ENCODE results near the gene KLHL13. TPM values are rescaled to one million over a fixed set of nuclear protein-coding genes. Genes with fewer than 3 reads are reported as not detected.

The KLHL13 gene
- polyA plus RNA-seq, 2 donors, result 1.6 to 3.0 TPM

GRCh38 chrX:117998171-117998570, 118.4 kb downstream of the KLHL13 start:
- H3K27me3 ChIP-seq (ENCODE audit: control insufficient read depth in 1 of 2, insufficient read depth in 2 of 2, low read length in 2 of 2), result no peaks in the 10 kb centered on the region
- no peaks in the 10 kb centered on the region for H3K9me3 ChIP-seq (ENCODE audit: control insufficient read depth in 2 of 2, insufficient read depth in 1 of 2, low read depth in 1 of 2, low read length in 1 of 2)
- no peak overlapping the region for H3K4me3 ChIP-seq (ENCODE audit: low read depth in 1 of 2, low read length in 2 of 2)
- WGBS, 2 donors, result 84 to 97% methylated on average over 2 of the region's 2 CpGs
- H3K36me3 ChIP-seq (ENCODE audit: control insufficient read depth in 2 of 2, insufficient read depth in 2 of 2, low read length in 1 of 2), result no peaks in the 10 kb centered on the region
- H3K27ac ChIP-seq (ENCODE audit: low read depth in 2 of 2, low read length in 1 of 2), result no peak overlapping the region
- no peaks in the 10 kb centered on the region for H3K4me1 ChIP-seq (ENCODE audit: control insufficient read depth in 2 of 2, insufficient read depth in 2 of 2, low read length in 1 of 2)

GRCh38 chrX:117996918-117997480, 119.6 kb downstream of the KLHL13 start:
- WGBS, 2 donors, result 38 to 39% methylated on average over 3 of the region's 3 CpGs
- no peaks in the 10 kb centered on the region for H3K27me3 ChIP-seq (ENCODE audit: control insufficient read depth in 1 of 2, insufficient read depth in 2 of 2, low read length in 2 of 2)
- no peak overlapping the region for H3K27ac ChIP-seq (ENCODE audit: low read depth in 2 of 2, low read length in 1 of 2)
- no peaks in the 10 kb centered on the region for H3K4me1 ChIP-seq (ENCODE audit: control insufficient read depth in 2 of 2, insufficient read depth in 2 of 2, low read length in 1 of 2)
- H3K9me3 ChIP-seq (ENCODE audit: control insufficient read depth in 2 of 2, insufficient read depth in 1 of 2, low read depth in 1 of 2, low read length in 1 of 2), result no peaks in the 10 kb centered on the region
- no peaks in the 10 kb centered on the region for H3K36me3 ChIP-seq (ENCODE audit: control insufficient read depth in 2 of 2, insufficient read depth in 2 of 2, low read length in 1 of 2)
- H3K4me3 ChIP-seq (ENCODE audit: low read depth in 1 of 2, low read length in 2 of 2), result no peak overlapping the region

DNA sequence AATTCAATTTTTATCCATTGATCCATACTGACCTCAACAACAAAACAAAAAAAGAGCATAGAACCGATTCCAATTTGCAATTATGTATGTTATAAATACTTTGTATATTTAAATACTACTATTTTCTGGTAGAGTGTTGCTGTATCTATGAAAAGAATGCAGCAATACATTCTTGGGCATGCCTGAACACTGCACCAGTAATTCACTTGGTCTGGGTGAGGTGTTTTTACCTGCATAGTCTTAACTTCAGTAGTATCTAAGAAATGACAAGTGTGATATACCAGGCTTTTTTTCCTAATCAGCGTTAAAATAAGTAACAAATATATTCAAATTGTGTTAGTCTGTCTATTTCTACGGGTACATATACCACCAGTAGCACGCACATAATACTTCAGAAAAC, 120.2 kb downstream of the KLHL13 start:
- Histone ChIP-seq H3K27me3 (ENCODE audit: control insufficient read depth in 1 of 2, insufficient read depth in 2 of 2, low read length in 2 of 2) (no peaks in the 10 kb centered on the region), H3K4me1 (ENCODE audit: control insufficient read depth in 2 of 2, insufficient read depth in 2 of 2, low read length in 1 of 2) (no peaks in the 10 kb centered on the region), H3K36me3 (ENCODE audit: control insufficient read depth in 2 of 2, insufficient read depth in 2 of 2, low read length in 1 of 2) (no peaks in the 10 kb centered on the region), H3K4me3 (ENCODE audit: low read depth in 1 of 2, low read length in 2 of 2) (no peak overlapping the region), H3K9me3 (ENCODE audit: control insufficient read depth in 2 of 2, insufficient read depth in 1 of 2, low read depth in 1 of 2, low read length in 1 of 2) (no peaks in the 10 kb centered on the region), H3K27ac (ENCODE audit: low read depth in 2 of 2, low read length in 1 of 2) (no peak overlapping the region)
- WGBS, 2 donors, result 46 to 52% methylated on average over 4 of the region's 4 CpGs

GRCh38 chrX:117995378-117995777, 121.2 kb downstream of the KLHL13 start:
- Histone ChIP-seq H3K4me3 (ENCODE audit: low read depth in 1 of 2, low read length in 2 of 2) (no peak overlapping the region), H3K27ac (ENCODE audit: low read depth in 2 of 2, low read length in 1 of 2) (no peak overlapping the region), H3K27me3 (ENCODE audit: control insufficient read depth in 1 of 2, insufficient read depth in 2 of 2, low read length in 2 of 2) (no peaks in the 10 kb centered on the region), H3K36me3 (ENCODE audit: control insufficient read depth in 2 of 2, insufficient read depth in 2 of 2, low read length in 1 of 2) (no peaks in the 10 kb centered on the region), H3K4me1 (ENCODE audit: control insufficient read depth in 2 of 2, insufficient read depth in 2 of 2, low read length in 1 of 2) (no peaks in the 10 kb centered on the region), H3K9me3 (ENCODE audit: control insufficient read depth in 2 of 2, insufficient read depth in 1 of 2, low read depth in 1 of 2, low read length in 1 of 2) (no peaks in the 10 kb centered on the region)
- WGBS, 2 donors, result 92 to 95% methylated on average over 1 of the region's 1 CpG

- no peaks in the 10 kb centered on the region for H3K27me3 ChIP-seq (ENCODE audit: control insufficient read depth in 1 of 2, insufficient read depth in 2 of 2, low read length in 2 of 2)
- H3K9me3 ChIP-seq (ENCODE audit: control insufficient read depth in 2 of 2, insufficient read depth in 1 of 2, low read depth in 1 of 2, low read length in 1 of 2), result no peaks in the 10 kb centered on the region
- WGBS, 2 donors, result 54 to 85% methylated on average over 1 of the region's 1 CpG
- no peak overlapping the region for H3K27ac ChIP-seq (ENCODE audit: low read depth in 2 of 2, low read length in 1 of 2)
- no peaks in the 10 kb centered on the region for H3K4me1 ChIP-seq (ENCODE audit: control insufficient read depth in 2 of 2, insufficient read depth in 2 of 2, low read length in 1 of 2)
- H3K4me3 ChIP-seq (ENCODE audit: low read depth in 1 of 2, low read length in 2 of 2), result no peak overlapping the region
- H3K36me3 ChIP-seq (ENCODE audit: control insufficient read depth in 2 of 2, insufficient read depth in 2 of 2, low read length in 1 of 2), result no peaks in the 10 kb centered on the region
Observed at GRCh38 chrX:117992192-117992723, 124.4 kb downstream of the KLHL13 start.

DNA sequence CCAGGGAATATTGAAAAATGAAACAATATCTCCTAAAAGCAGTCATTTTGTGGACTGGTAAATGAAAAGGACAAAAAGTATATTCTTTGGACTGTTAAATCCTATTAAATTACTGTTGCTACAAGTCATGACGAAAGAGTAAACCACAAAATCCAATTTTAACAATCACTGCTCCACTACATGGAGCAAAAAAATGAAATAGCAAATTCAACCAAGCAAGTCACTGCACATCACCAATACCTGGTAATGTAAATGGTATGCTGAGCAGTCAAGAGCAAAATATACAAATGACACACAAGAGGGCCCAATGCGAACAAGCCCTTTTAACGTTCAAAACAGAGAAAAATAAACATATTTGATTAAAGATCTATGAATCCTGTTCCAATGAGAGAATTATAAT, 126.2 kb downstream of the KLHL13 start:
- no peaks in the 10 kb centered on the region for H3K27me3 ChIP-seq (ENCODE audit: control insufficient read depth in 1 of 2, insufficient read depth in 2 of 2, low read length in 2 of 2)
- H3K27ac ChIP-seq (ENCODE audit: low read depth in 2 of 2, low read length in 1 of 2), result no peak overlapping the region
- H3K4me3 ChIP-seq (ENCODE audit: low read depth in 1 of 2, low read length in 2 of 2), result no peak overlapping the region
- no peaks in the 10 kb centered on the region for H3K36me3 ChIP-seq (ENCODE audit: control insufficient read depth in 2 of 2, insufficient read depth in 2 of 2, low read length in 1 of 2)
- H3K9me3 ChIP-seq (ENCODE audit: control insufficient read depth in 2 of 2, insufficient read depth in 1 of 2, low read depth in 1 of 2, low read length in 1 of 2), result no peaks in the 10 kb centered on the region
- no peaks in the 10 kb centered on the region for H3K4me1 ChIP-seq (ENCODE audit: control insufficient read depth in 2 of 2, insufficient read depth in 2 of 2, low read length in 1 of 2)
- 42 to 56% methylated on average over 3 of the region's 3 CpGs for WGBS, 2 donors

DNA sequence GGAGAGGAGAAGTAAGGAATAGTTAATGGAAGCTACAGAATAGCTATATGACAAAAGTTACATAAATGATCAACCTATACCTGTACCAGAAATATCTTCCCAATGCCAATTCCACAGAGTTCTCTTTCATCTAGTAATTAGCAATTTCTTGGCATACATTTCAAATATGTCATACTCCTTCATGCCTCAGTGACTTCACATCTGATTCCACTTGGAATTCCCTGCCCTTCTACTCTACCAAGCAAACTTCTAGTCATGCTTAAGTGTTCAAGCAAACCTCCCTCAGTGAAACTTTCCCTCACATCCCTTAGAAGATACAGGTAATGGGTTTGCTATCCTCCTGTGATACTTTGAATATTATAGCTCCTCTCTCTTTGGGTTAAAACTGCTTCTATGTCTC, 127.1 kb downstream of the KLHL13 start:
- H3K27ac ChIP-seq (ENCODE audit: low read depth in 2 of 2, low read length in 1 of 2), result no peak overlapping the region
- no peaks in the 10 kb centered on the region for H3K27me3 ChIP-seq (ENCODE audit: control insufficient read depth in 1 of 2, insufficient read depth in 2 of 2, low read length in 2 of 2)
- H3K4me3 ChIP-seq (ENCODE audit: low read depth in 1 of 2, low read length in 2 of 2), result no peak overlapping the region
- H3K4me1 ChIP-seq (ENCODE audit: control insufficient read depth in 2 of 2, insufficient read depth in 2 of 2, low read length in 1 of 2), result no peaks in the 10 kb centered on the region
- no peaks in the 10 kb centered on the region for H3K36me3 ChIP-seq (ENCODE audit: control insufficient read depth in 2 of 2, insufficient read depth in 2 of 2, low read length in 1 of 2)
- H3K9me3 ChIP-seq (ENCODE audit: control insufficient read depth in 2 of 2, insufficient read depth in 1 of 2, low read depth in 1 of 2, low read length in 1 of 2), result no peaks in the 10 kb centered on the region

- no peaks in the 10 kb centered on the region for H3K4me1 ChIP-seq (ENCODE audit: control insufficient read depth in 2 of 2, insufficient read depth in 2 of 2, low read length in 1 of 2)
- WGBS, 2 donors, result 33 to 42% methylated on average over 2 of the region's 2 CpGs
- H3K27ac ChIP-seq (ENCODE audit: low read depth in 2 of 2, low read length in 1 of 2), result no peak overlapping the region
- H3K36me3 ChIP-seq (ENCODE audit: control insufficient read depth in 2 of 2, insufficient read depth in 2 of 2, low read length in 1 of 2), result no peaks in the 10 kb centered on the region
- no peaks in the 10 kb centered on the region for H3K9me3 ChIP-seq (ENCODE audit: control insufficient read depth in 2 of 2, insufficient read depth in 1 of 2, low read depth in 1 of 2, low read length in 1 of 2)
- H3K4me3 ChIP-seq (ENCODE audit: low read depth in 1 of 2, low read length in 2 of 2), result no peak overlapping the region
- no peaks in the 10 kb centered on the region for H3K27me3 ChIP-seq (ENCODE audit: control insufficient read depth in 1 of 2, insufficient read depth in 2 of 2, low read length in 2 of 2)
Observed at GRCh38 chrX:117987373-117987772, 129.2 kb downstream of the KLHL13 start.

- H3K27me3 ChIP-seq (ENCODE audit: control insufficient read depth in 1 of 2, insufficient read depth in 2 of 2, low read length in 2 of 2), result no peaks in the 10 kb centered on the region
- no peaks in the 10 kb centered on the region for H3K4me1 ChIP-seq (ENCODE audit: control insufficient read depth in 2 of 2, insufficient read depth in 2 of 2, low read length in 1 of 2)
- H3K36me3 ChIP-seq (ENCODE audit: control insufficient read depth in 2 of 2, insufficient read depth in 2 of 2, low read length in 1 of 2), result no peaks in the 10 kb centered on the region
- no peaks in the 10 kb centered on the region for H3K9me3 ChIP-seq (ENCODE audit: control insufficient read depth in 2 of 2, insufficient read depth in 1 of 2, low read depth in 1 of 2, low read length in 1 of 2)
- H3K4me3 ChIP-seq (ENCODE audit: low read depth in 1 of 2, low read length in 2 of 2), result no peak overlapping the region
- H3K27ac ChIP-seq (ENCODE audit: low read depth in 2 of 2, low read length in 1 of 2), result no peak overlapping the region
- 42 to 73% methylated on average over 1 of the region's 1 CpG for WGBS, 2 donors
Observed at GRCh38 chrX:117985241-117985640, 131.4 kb downstream of the KLHL13 start.

- Histone ChIP-seq H3K27ac (ENCODE audit: low read depth in 2 of 2, low read length in 1 of 2) (no peak overlapping the region), H3K36me3 (ENCODE audit: control insufficient read depth in 2 of 2, insufficient read depth in 2 of 2, low read length in 1 of 2) (no peaks in the 10 kb centered on the region), H3K9me3 (ENCODE audit: control insufficient read depth in 2 of 2, insufficient read depth in 1 of 2, low read depth in 1 of 2, low read length in 1 of 2) (no peaks in the 10 kb centered on the region), H3K4me1 (ENCODE audit: control insufficient read depth in 2 of 2, insufficient read depth in 2 of 2, low read length in 1 of 2) (no peaks in the 10 kb centered on the region), H3K27me3 (ENCODE audit: control insufficient read depth in 1 of 2, insufficient read depth in 2 of 2, low read length in 2 of 2) (no peaks in the 10 kb centered on the region), H3K4me3 (ENCODE audit: low read depth in 1 of 2, low read length in 2 of 2) (no peak overlapping the region)
- WGBS, 2 donors, result 61 to 67% methylated on average over 4 of the region's 4 CpGs
Observed at GRCh38 chrX:117982694-117983392, 133.8 kb downstream of the KLHL13 start.

Data from esophagus (tissue), 2 donors.